GM12878 (cell line): ENCODE measurements around the gene ARMC9. TPM values are rescaled to one million over a fixed set of nuclear protein-coding genes. Genes with fewer than 3 reads are reported as not detected.

ENCODE experiments used
- ATAC-seq: fragments of 200-7000 bp; cut with Tn5 transposase; 3 replicates; pipeline ENCODE4 v1.9.1; 2020; ENCODE audit warnings: mild to moderate bottlenecking, moderate library complexity
- BruUV-seq: library from RNA; stranded (reverse); fragments of 400-500 nt; replicated peaks from 2 replicates; lab custom pipeline; 2021; lab: Mats Ljungman, UMichigan
- CTCF ChIA-PET: fragments of 300-600 bp; sonication (Branson Sonifier 250); formaldehyde crosslinking; extraction: SDS; loops from one replicate; lab custom pipeline; 2021; ENCODE audit warnings: inconsistent platforms; lab: Yijun Ruan, JAX
- POLR2A ChIA-PET: fragments of 350-600 bp; formaldehyde crosslinking; extraction: SDS; loops from one replicate; lab custom pipeline; 2021; ENCODE audit warnings: inconsistent platforms; lab: Charles Lee
- RAD21 ChIA-PET: fragments of 300-600 bp; sonication (Branson Sonifier 250); formaldehyde crosslinking; loops from one replicate; lab custom pipeline; 2023; ENCODE audit warnings: antibody characterized with exemption; ENCODE audit not compliant: unreplicated experiment; lab: Charles Lee
- SMC1A ChIA-PET: fragments of 300-600 bp; sonication (Branson Sonifier 250); formaldehyde crosslinking; loops from one replicate; lab custom pipeline; 2023; ENCODE audit not compliant: unreplicated experiment, uncharacterized antibody; lab: Charles Lee
- DNase-seq: peaks from one replicate; pipeline ENCODE4 v3.0.0-alpha.2; 2011; ENCODE audit warnings: low read depth, low spot score
- FAIRE-seq: peaks from 3 replicates; lab custom pipeline; 2011; peaks lifted over from hg19 to GRCh38; lab: Jason Lieb, UNC
- H2AFZ ChIP-seq: 2 replicates; pipeline ENCODE4 v1.6.0; 2011; ENCODE audit warnings: low read depth, low read length, control low read depth; ENCODE audit not compliant: control insufficient read depth
- H3K27ac ChIP-seq: 2 replicates; pipeline ENCODE4 v1.5.1; 2011; ENCODE audit warnings: control low read depth; ENCODE audit not compliant: control insufficient read depth, insufficient read depth
- H3K27me3 ChIP-seq, 2 experiments: replicated peaks in 1 of 2; 2 replicates each; pipeline versions ENCODE4 v1.6.0 to v1.6.1; 2011; ENCODE audit warnings: low read length in 1 of 2; ENCODE audit not compliant: control insufficient read depth in 2 of 2, insufficient read depth in 2 of 2
- H3K36me3 ChIP-seq, 2 experiments: 2 replicates each; pipeline ENCODE4 v1.5.1; 2011; ENCODE audit warnings: low read length in 1 of 2; ENCODE audit not compliant: control insufficient read depth in 2 of 2, insufficient read depth in 2 of 2
- H3K4me1 ChIP-seq: 2 replicates; pipeline ENCODE4 v1.6.1; 2011; ENCODE audit warnings: mild to moderate bottlenecking, low read length, moderate library complexity, mixed read lengths; ENCODE audit not compliant: control insufficient read depth, insufficient read depth
- H3K4me2 ChIP-seq: 2 replicates; pipeline ENCODE4 v1.6.0; 2011; ENCODE audit warnings: control low read depth; ENCODE audit not compliant: control insufficient read depth, insufficient read depth
- H3K4me3 ChIP-seq: fragments of 200-600 bp; sonication (generic); 2 replicates; pipeline ENCODE4 v1.5.1; 2016
- H3K79me2 ChIP-seq: 2 replicates; pipeline ENCODE4 v1.6.0; 2011; ENCODE audit warnings: low read length; ENCODE audit not compliant: control insufficient read depth, insufficient read depth
- H3K9ac ChIP-seq: 2 replicates; pipeline ENCODE4 v1.8.0; 2011; ENCODE audit warnings: low read length, control low read depth, mixed read lengths; ENCODE audit not compliant: control insufficient read depth, insufficient read depth
- H3K9me3 ChIP-seq: replicated peaks from 3 replicates; pipeline ENCODE4 v1.5.1; 2011; ENCODE audit warnings: mild to moderate bottlenecking, low read length; ENCODE audit not compliant: control insufficient read depth, insufficient read depth
- H4K20me1 ChIP-seq: 2 replicates; pipeline ENCODE4 v1.6.0; 2011; ENCODE audit not compliant: control insufficient read depth, insufficient read depth
- BHLHE40 ChIP-seq, 2 experiments: fragments of 450-650 bp in 1 of 2; IDR thresholded peaks; 2 replicates each; pipeline ENCODE4 v1.6.1; 2011 to 2017; ENCODE audit warnings: low read depth in 2 of 2, borderline replicate concordance in 1 of 2, improper control_type of control experiment in 1 of 2, low read length in 1 of 2, mild to moderate bottlenecking in 1 of 2
- BMI1 ChIP-seq: fragments of 450-650 bp; IDR thresholded peaks from 2 replicates; pipeline ENCODE4 v1.6.1; 2016; ENCODE audit warnings: mild to moderate bottlenecking, moderate library complexity, borderline replicate concordance
- CBX3 ChIP-seq: fragments of 200-600 bp; sonication (generic); IDR thresholded peaks from 2 replicates; pipeline ENCODE4 v1.6.1; 2016; ENCODE audit warnings: low read depth, borderline replicate concordance
- E2F4 ChIP-seq: IDR thresholded peaks from 2 replicates; pipeline ENCODE4 v1.6.1; 2012; ENCODE audit warnings: low read depth, low read length, improper control_type of control experiment
- ELK1 ChIP-seq: IDR thresholded peaks from 2 replicates; pipeline ENCODE4 v1.6.1; 2012; ENCODE audit warnings: low read depth, low read length, improper control_type of control experiment
- ETV6 ChIP-seq, 2 experiments: fragments of 450-650 bp in 1 of 2; IDR thresholded peaks in 1 of 2; conservative IDR thresholded peaks in 1 of 2; 2 replicates each; pipeline ENCODE4 v1.6.1; 2014; ENCODE audit warnings: antibody characterized with exemption in 1 of 2, borderline replicate concordance in 1 of 2, low read depth in 1 of 2, mild to moderate bottlenecking in 1 of 2, moderate library complexity in 1 of 2
- FOXM1 ChIP-seq: IDR thresholded peaks from 2 replicates; pipeline ENCODE4 v1.6.1; 2012; ENCODE audit warnings: low read depth, mild to moderate bottlenecking, inconsistent platforms, low read length, moderate library complexity
- HCFC1 ChIP-seq: fragments of 150-350 bp; IDR thresholded peaks from 2 replicates; pipeline ENCODE4 v1.6.1; 2014; ENCODE audit warnings: low read length
- HDGF ChIP-seq: fragments of 450-650 bp; IDR thresholded peaks from 2 replicates; pipeline ENCODE4 v1.6.1; 2016; ENCODE audit warnings: antibody characterized with exemption
- IKZF2 ChIP-seq, 2 experiments: fragments of 450-650 bp; IDR thresholded peaks; 2 replicates each; pipeline ENCODE4 v1.6.1; 2017; ENCODE audit warnings: mild to moderate bottlenecking in 2 of 2, moderate library complexity in 2 of 2
- MEF2B ChIP-seq: fragments of 450-650 bp; IDR thresholded peaks from 2 replicates; pipeline ENCODE4 v1.6.1; 2018; ENCODE audit warnings: mild to moderate bottlenecking, moderate library complexity; ENCODE audit not compliant: partially characterized antibody, poor library complexity, severe bottlenecking
- NFIC ChIP-seq: IDR thresholded peaks from 2 replicates; pipeline ENCODE4 v1.6.1; 2012; ENCODE audit warnings: low read depth, mild to moderate bottlenecking, inconsistent platforms, low read length, moderate library complexity
- NFYB ChIP-seq: IDR thresholded peaks from 2 replicates; pipeline ENCODE4 v1.6.1; 2011; ENCODE audit warnings: low read depth, mild to moderate bottlenecking, low read length, improper control_type of control experiment, moderate library complexity; ENCODE audit not compliant: insufficient read depth
- PAX8 ChIP-seq: fragments of 450-650 bp; IDR thresholded peaks from 2 replicates; pipeline ENCODE4 v1.6.1; 2017; ENCODE audit warnings: mild to moderate bottlenecking, moderate library complexity
- SMC3 ChIP-seq: IDR thresholded peaks from 2 replicates; pipeline ENCODE4 v1.6.1; 2011; ENCODE audit warnings: low read length, improper control_type of control experiment, borderline replicate concordance
- TCF7 ChIP-seq: IDR thresholded peaks from 2 replicates; pipeline ENCODE4 v1.6.1; 2014; ENCODE audit warnings: antibody characterized with exemption, borderline replicate concordance
- WGBS: methylation state at CpG from one replicate; pipeline ENCODE4 v1.1.6; 2016; ENCODE audit warnings: low lambda C conversion rate; ENCODE audit not compliant: insufficient replicate concordance, insufficient coverage; ENCODE audit errors: missing lambda C conversion rate; 5-methylcytosine and 5-hydroxymethylcytosine counted together
- in situ Hi-C: fragments of 300-500 bp; cut with MboI; formaldehyde crosslinking; loops from 9 replicates; pipeline ENCODE4 v1.14.3; 2018; ENCODE audit warnings: mixed read lengths
- intact Hi-C: fragments of 100-400 bp; cut with micrococcal nuclease; formaldehyde crosslinking; loops from one replicate; pipeline ENCODE4 v1.14.2; 2022; ENCODE audit not compliant: unreplicated experiment
- polyA plus RNA-seq, 11 experiments: library from polyadenylated mRNA; depleted of rRNA in 4 of 11; unstranded in 6 of 11; stranded (reverse) in 5 of 11; fragments of >200 nt; fragmentation: Nextera tagmentation in 4 of 11; fragmentation: Illumina TruSeq in 1 of 11; extraction: Ambion mirVana in 4 of 11; extraction: Trizol in 1 of 11; gene quantifications; 1 replicate in 1 of 11; 2 replicates in 10 of 11; pipeline versions ENCODE4 v1.2.1 to v1.2.3, GENCODE V29; 2011 to 2016; ENCODE audit warnings: inconsistent platforms in 2 of 11, missing spikeins in 2 of 11, low read depth in 1 of 11
- total RNA-seq, 4 experiments: library from RNA; depleted of rRNA in 3 of 4; stranded (reverse); fragments of >200 nt in 3 of 4; fragmentation: Illumina TruSeq in 1 of 4; extraction: Trizol in 1 of 4; gene quantifications; 2 replicates each; pipeline versions ENCODE4 v1.2.1 to v1.2.3, GENCODE V29; 2013 to 2021

ARMC9 gene
- total and polyA plus RNA-seq, 10 of the 15 experiments (the other 5 are each of a cell fraction or from before 2014, with no cell fraction given), result 3.8 to 21.8 (median 10.4) TPM

- H3K27ac ChIP-seq, result no peak overlapping the region
- SMC1A ChIA-PET, result no interaction called here
- H3K9me3 ChIP-seq, result no peaks in the 10 kb centered on the region
- peaks cover 4 to 17% of the 10 kb centered on the region in 2 experiments for H3K36me3 ChIP-seq
- no peaks in the 10 kb centered on the region for H3K27me3 ChIP-seq
- H2AFZ ChIP-seq, result no peak overlapping the region
- RAD21 ChIA-PET, result no interaction called here
- POLR2A ChIA-PET, result interaction anchor here (0.8 kb wide), 2 partner anchors 9 to 30 kb away, joined by 3 to 5 read pairs; no protein-coding TSS in a partner anchor
- no peak for FAIRE-seq
- 92% methylated on average over 8 of the region's 8 CpGs for WGBS
- TF ChIP-seq ELK1 (no peak), MEF2B (no peak), ETV6 (conservative IDR thresholded peaks at IDR 0.05 in 1 of 2, IDR thresholded peaks at IDR 0.05 in 1 of 2; ENCODE audit: borderline replicate concordance in 1 of 2, low read depth in 1 of 2) (no peak), FOXM1 (no peak), NFYB (no peak), IKZF2 (IDR thresholded peaks at IDR 0.05) (no peak), CBX3 (no peak), BMI1 (no peak), HDGF (no peak), SMC3 (no peak), HCFC1 (no peak), NFIC (no peak), TCF7 (no peak), E2F4 (no peak), BHLHE40 (IDR thresholded peaks at IDR 0.05; ENCODE audit: borderline replicate concordance in 1 of 2, low read depth in 2 of 2, low read length in 1 of 2) (no peak), PAX8 (no peak)
- CTCF ChIA-PET, result interaction anchor here (1.0 to 1.6 kb wide), 2 partner anchors 8 to 9 kb away, joined by 3 to 4 read pairs; no protein-coding TSS in a partner anchor
- H4K20me1 ChIP-seq, result no peaks in the 10 kb centered on the region
- H3K4me2 ChIP-seq, result no peak overlapping the region
- in situ Hi-C loops, result no loop called here
- DNase-seq, result no peak
- intact Hi-C loops, result no loop called here
- H3K4me1 ChIP-seq, result no peaks in the 10 kb centered on the region
- no peak overlapping the region for H3K4me3 ChIP-seq
- BruUV-seq, result no TSS peak
- ATAC-seq, result no peak
- H3K9ac ChIP-seq, result no peak overlapping the region
- H3K79me2 ChIP-seq, result no peaks in the 10 kb centered on the region
Measured at GRCh38 chr2:231152800-231153557, 45.5 kb upstream of the ARMC9 start.
